IMR-90 (cell line): ENCODE measurements around the gene ALKAL2. TPM values are rescaled to one million over a fixed set of nuclear protein-coding genes. Genes with fewer than 3 reads are reported as not detected.

Source experiments
- ATAC-seq: fragments of 200-7000 bp; cut with Tn5 transposase; 2 replicates; pipeline ENCODE4 v1.9.1; 2020; ENCODE audit warnings: low read depth, mild to moderate bottlenecking, moderate library complexity
- BruUV-seq: library from RNA; stranded (reverse); fragments of 400-500 nt; replicated peaks from 2 replicates; lab custom pipeline; 2021; lab: Mats Ljungman, UMichigan
- CTCF ChIA-PET: fragments of 300-600 bp; formaldehyde crosslinking; extraction: SDS; loops from one replicate; lab custom pipeline; 2021; ENCODE audit warnings: antibody characterized with exemption; lab: Yijun Ruan, JAX
- POLR2A ChIA-PET: fragments of 300-600 bp; sonication (Branson Sonifier 250); formaldehyde crosslinking; loops from one replicate; lab custom pipeline; 2022; ENCODE audit warnings: antibody characterized with exemption; ENCODE audit not compliant: unreplicated experiment; lab: Charles Lee
- DNase-seq: peaks from one replicate; pipeline ENCODE4 v3.0.0; 2013
- H2AFZ ChIP-seq: replicated peaks from 2 replicates; pipeline ENCODE3; 2013; ENCODE audit warnings: low read length, mild to moderate bottlenecking; ENCODE audit not compliant: poor library complexity
- H2AK5ac ChIP-seq: 2 replicates; pipeline ENCODE4 v1.6.1; 2013; ENCODE audit warnings: low read depth, low read length, inconsistent platforms
- H2AK9ac ChIP-seq: replicated peaks from 2 replicates; pipeline ENCODE3; 2013; ENCODE audit warnings: mild to moderate bottlenecking, low read depth, low read length, moderate library complexity; ENCODE audit not compliant: poor library complexity
- H2BK120ac ChIP-seq: 2 replicates; pipeline ENCODE4 v1.6.1; 2013; ENCODE audit warnings: low read depth, low read length, inconsistent platforms
- H2BK15ac ChIP-seq: 3 replicates; pipeline ENCODE4 v1.6.1; 2013; ENCODE audit warnings: low read depth, low read length, inconsistent platforms
- H2BK20ac ChIP-seq: 2 replicates; pipeline ENCODE4 v1.6.1; 2013; ENCODE audit warnings: low read depth, mild to moderate bottlenecking, inconsistent platforms, low read length, moderate library complexity
- H2BK5ac ChIP-seq: 2 replicates; pipeline ENCODE4 v1.6.1; 2013; ENCODE audit warnings: mild to moderate bottlenecking, low read depth, low read length, inconsistent platforms; ENCODE audit not compliant: poor library complexity, severe bottlenecking
- H3K14ac ChIP-seq: replicated peaks from 2 replicates; pipeline ENCODE4 v1.6.1; 2013; ENCODE audit warnings: low read depth, low read length, inconsistent platforms
- H3K18ac ChIP-seq: 2 replicates; pipeline ENCODE4 v1.6.1; 2013; ENCODE audit warnings: low read depth, low read length, control low read depth
- H3K23ac ChIP-seq: 2 replicates; pipeline ENCODE4 v1.6.1; 2013; ENCODE audit warnings: low read depth, low read length, inconsistent platforms
- H3K27ac ChIP-seq: 2 replicates; pipeline ENCODE4 v1.5.1; 2013; ENCODE audit warnings: mild to moderate bottlenecking, control low read depth, low read length; ENCODE audit not compliant: insufficient read depth
- H3K27me3 ChIP-seq: 2 replicates; pipeline ENCODE4 v1.6.1; 2013; ENCODE audit warnings: low read length; ENCODE audit not compliant: control insufficient read depth, insufficient read depth
- H3K36me3 ChIP-seq: 2 replicates; pipeline ENCODE4 v1.6.1; 2013; ENCODE audit warnings: low read length, mixed read lengths; ENCODE audit not compliant: control insufficient read depth, insufficient read depth
- H3K4ac ChIP-seq: 2 replicates; pipeline ENCODE4 v1.6.1; 2013; ENCODE audit warnings: low read depth, low read length, inconsistent platforms
- H3K4me1 ChIP-seq: 2 replicates; pipeline ENCODE4 v1.6.1; 2013; ENCODE audit warnings: low read length, mixed read lengths; ENCODE audit not compliant: control insufficient read depth, insufficient read depth
- H3K4me2 ChIP-seq: 2 replicates; pipeline ENCODE4 v1.6.1; 2013; ENCODE audit warnings: low read depth, mild to moderate bottlenecking, control low read depth, low read length, moderate library complexity
- H3K4me3 ChIP-seq: 2 replicates; pipeline ENCODE4 v1.5.1; 2013; ENCODE audit warnings: low read depth, mild to moderate bottlenecking, control low read depth, low read length, moderate library complexity; ENCODE audit not compliant: insufficient read depth
- H3K56ac ChIP-seq: 2 replicates; pipeline ENCODE4 v1.6.1; 2013; ENCODE audit warnings: low read length, inconsistent platforms; ENCODE audit not compliant: insufficient read depth; ENCODE audit errors: extremely low read depth
- H3K79me1 ChIP-seq, 2 experiments: 2 replicates each; pipeline ENCODE4 v1.6.1; 2013; ENCODE audit warnings: low read length in 2 of 2, inconsistent platforms in 1 of 2, low read depth in 1 of 2
- H3K9ac ChIP-seq: 2 replicates; pipeline ENCODE4 v1.6.1; 2013; ENCODE audit warnings: low read depth, low read length, control low read depth
- H3K9me1 ChIP-seq: 2 replicates; pipeline ENCODE4 v1.6.1; 2013; ENCODE audit warnings: low read length, inconsistent platforms; ENCODE audit not compliant: insufficient read depth
- H3K9me3 ChIP-seq: 2 replicates; pipeline ENCODE4 v1.6.1; 2013; ENCODE audit warnings: low read length; ENCODE audit not compliant: control insufficient read depth, insufficient read depth
- H4K20me1 ChIP-seq: 2 replicates; pipeline ENCODE4 v1.6.1; 2013; ENCODE audit warnings: low read length, inconsistent platforms; ENCODE audit not compliant: insufficient read depth
- H4K5ac ChIP-seq: 2 replicates; pipeline ENCODE4 v1.6.1; 2013; ENCODE audit warnings: mild to moderate bottlenecking, low read depth, low read length, control low read depth
- H4K8ac ChIP-seq, 2 experiments: 2 replicates each; pipeline ENCODE4 v1.6.1; 2013; ENCODE audit warnings: low read depth in 2 of 2, low read length in 2 of 2, control low read depth in 1 of 2, inconsistent platforms in 1 of 2
- H4K91ac ChIP-seq: 2 replicates; pipeline ENCODE4 v1.6.1; 2013; ENCODE audit warnings: low read depth, low read length, inconsistent platforms; ENCODE audit not compliant: insufficient read depth
- BHLHE40 ChIP-seq: fragments of 150-350 bp; IDR thresholded peaks from 2 replicates; pipeline ENCODE4 v1.6.1; 2016; ENCODE audit warnings: mild to moderate bottlenecking, low read depth, low read length
- CEBPB ChIP-seq: IDR thresholded peaks from 2 replicates; pipeline ENCODE4 v1.6.1; 2012; ENCODE audit warnings: low read depth, low read length, improper control_type of control experiment
- CTCF ChIP-seq: conservative IDR thresholded peaks from 2 replicates; pipeline ENCODE4 v1.5.1; 2012; ENCODE audit warnings: mild to moderate bottlenecking, low read depth, low read length, improper control_type of control experiment
- ELK1 ChIP-seq: fragments of 150-350 bp; IDR thresholded peaks from 2 replicates; pipeline ENCODE4 v1.6.1; 2016; ENCODE audit warnings: low read depth, mild to moderate bottlenecking, low read length, moderate library complexity, borderline replicate concordance
- MAFK ChIP-seq: IDR thresholded peaks from 2 replicates; pipeline ENCODE4 v1.6.1; 2012; ENCODE audit warnings: low read depth, low read length, improper control_type of control experiment
- MAZ ChIP-seq: IDR thresholded peaks from 2 replicates; pipeline ENCODE4 v1.6.1; 2012; ENCODE audit warnings: low read depth, mild to moderate bottlenecking, low read length, improper control_type of control experiment, moderate library complexity, borderline replicate concordance
- MXI1 ChIP-seq: IDR thresholded peaks from 2 replicates; pipeline ENCODE4 v1.6.1; 2012; ENCODE audit warnings: low read depth, mild to moderate bottlenecking, low read length, moderate library complexity, borderline replicate concordance
- NFE2L2 ChIP-seq: fragments of 150-350 bp; IDR thresholded peaks from 2 replicates; pipeline ENCODE4 v1.6.1; 2016; ENCODE audit warnings: low read depth, mild to moderate bottlenecking, low read length
- POLR2A ChIP-seq: IDR thresholded peaks from 2 replicates; pipeline ENCODE4 v1.6.1; 2012; ENCODE audit warnings: mild to moderate bottlenecking, low read depth, low read length
- RAD21 ChIP-seq: IDR thresholded peaks from 2 replicates; pipeline ENCODE4 v1.6.1; 2012; ENCODE audit warnings: low read length, improper control_type of control experiment
- RCOR1 ChIP-seq: IDR thresholded peaks from 2 replicates; pipeline ENCODE4 v1.6.1; 2012; ENCODE audit warnings: mild to moderate bottlenecking, low read length, improper control_type of control experiment; ENCODE audit not compliant: insufficient replicate concordance
- RFX5 ChIP-seq: IDR thresholded peaks from 2 replicates; pipeline ENCODE4 v1.8.0; 2012; ENCODE audit warnings: low read depth, mild to moderate bottlenecking, low read length, moderate library complexity
- SMC3 ChIP-seq: fragments of 150-350 bp; IDR thresholded peaks from 2 replicates; pipeline ENCODE4 v1.6.1; 2016; ENCODE audit warnings: low read depth, mild to moderate bottlenecking, antibody characterized with exemption, low read length, moderate library complexity
- USF2 ChIP-seq: fragments of 150-350 bp; IDR thresholded peaks from 2 replicates; pipeline ENCODE4 v1.6.1; 2017; ENCODE audit warnings: mild to moderate bottlenecking, antibody characterized with exemption, low read length, low read depth
- WGBS, 2 experiments: methylation state at CpG; one replicate each; pipeline versions ENCODE4 v1.1.5 to v1.1.7; 2013; ENCODE audit warnings: missing lambda C conversion rate in 2 of 2; ENCODE audit not compliant: insufficient read length in 1 of 2; ENCODE audit errors: extremely low coverage in 2 of 2; 5-methylcytosine and 5-hydroxymethylcytosine counted together
- dilution Hi-C: fragments of 300-500 bp; cut with HindIII; formaldehyde crosslinking; loops from one replicate; pipeline ENCODE4 v1.14.3; 2018; ENCODE audit warnings: low sequenced_read_pairs; ENCODE audit not compliant: unreplicated experiment
- in situ Hi-C: fragments of 300-500 bp; cut with MboI; formaldehyde crosslinking; loops from 3 replicates; pipeline ENCODE4 v1.14.3; 2019; ENCODE audit warnings: low sequenced_read_pairs, inconsistent platforms, mixed read lengths
- intact Hi-C: fragments of 100-400 bp; cut with micrococcal nuclease; formaldehyde crosslinking; loops from 2 replicates; pipeline ENCODE4 v1.10.0; 2022
- polyA plus RNA-seq, 3 experiments: library from polyadenylated mRNA; depleted of rRNA; stranded (reverse); fragments of >200 nt; gene quantifications; 2 replicates each; pipeline ENCODE4 v1.2.3, GENCODE V29; 2012; ENCODE audit warnings: low replicate concordance in 1 of 3
- total RNA-seq: library from RNA; depleted of rRNA; stranded (reverse); fragments of >200 nt; gene quantifications from 2 replicates; pipeline ENCODE4 v1.2.3, GENCODE V29; 2012

The ALKAL2 gene
- total and polyA plus RNA-seq, 2 of the 4 experiments (the other 2 are of a cell fraction), result not detected

- no peak overlapping the region for H3K18ac ChIP-seq
- ChIA-PET POLR2A (no interaction called here), CTCF (no interaction called here)
- no peak overlapping the region for H3K4me3 ChIP-seq
- no peak overlapping the region for H2AK9ac ChIP-seq
- H2AFZ ChIP-seq, result no peak overlapping the region
- H3K9me3 ChIP-seq, result peaks cover 8% of the 10 kb centered on the region
- H2BK20ac ChIP-seq, result no peak overlapping the region
- H4K8ac ChIP-seq, result no peak overlapping the region
- dilution Hi-C loops, result no loop called here
- no peaks in the 10 kb centered on the region for H4K20me1 ChIP-seq
- no peak overlapping the region for H2AK5ac ChIP-seq
- intact Hi-C loops, result no loop called here
- no peak overlapping the region for H3K4ac ChIP-seq
- no peak overlapping the region for H3K14ac ChIP-seq
- no peak overlapping the region for H2BK5ac ChIP-seq
- no peak overlapping the region for H3K9ac ChIP-seq
- no peaks in the 10 kb centered on the region for H3K4me1 ChIP-seq
- TF ChIP-seq MAZ, result no peak
- no peak for TF ChIP-seq RFX5
- no peak for TF ChIP-seq MXI1
- TF ChIP-seq SMC3, result no peak
- TF ChIP-seq NFE2L2, result no peak
- TF ChIP-seq ELK1, result no peak
- TF ChIP-seq CEBPB, result no peak
- TF ChIP-seq BHLHE40, result no peak
- no peak for TF ChIP-seq USF2
- TF ChIP-seq RAD21, result no peak
- TF ChIP-seq RCOR1, result no peak
- TF ChIP-seq POLR2A, result no peak
- no peak for TF ChIP-seq CTCF
- no peak for TF ChIP-seq MAFK
- in situ Hi-C loops, result no loop called here
- no peaks in the 10 kb centered on the region for H3K9me1 ChIP-seq
- H4K5ac ChIP-seq, result no peak overlapping the region
- no TSS peak for BruUV-seq
- no peaks in the 10 kb centered on the region for H3K36me3 ChIP-seq
- no peak overlapping the region for H2BK120ac ChIP-seq
- no peak for DNase-seq
- WGBS, 2 experiments, result no CpG with 5 or more reads among the region's 3 CpGs
- no peaks in the 10 kb centered on the region for H3K79me1 ChIP-seq
- H3K4me2 ChIP-seq, result no peak overlapping the region
- H3K23ac ChIP-seq, result no peak overlapping the region
- no peak overlapping the region for H3K56ac ChIP-seq
- no peaks in the 10 kb centered on the region for H3K27me3 ChIP-seq
- H2BK15ac ChIP-seq, result no peak overlapping the region
- H3K27ac ChIP-seq, result no peak overlapping the region
- no peak overlapping the region for H4K91ac ChIP-seq
- ATAC-seq, result no peak
Measured at GRCh38 chr2:332592-332991, 44.7 kb upstream of the ALKAL2 start.
